HG02840 (cell line): ENCODE results near the gene NSF.
"Not testable (repeated sequence)": the region's sequence is repeated elsewhere in the genome, so short reads cannot be mapped to it uniquely, and the experiment has no call there.

Source experiments
- ATAC-seq: cut with Tn5 transposase; IDR thresholded peaks from one replicate; pipeline ENCODE4 v1.9.1; 2021; ENCODE audit warnings: mild to moderate bottlenecking, moderate library complexity, moderate number of reproducible peaks; ENCODE audit not compliant: unreplicated experiment, low FRiP score

Gene NSF

GRCh38 chr17:46696522-46696921 is 106.1 kb downstream of the NSF start:
- not testable (repeated sequence) for ATAC-seq

- ATAC-seq, result not testable (repeated sequence)
Observed at GRCh38 chr17:46699014-46699413, 108.5 kb downstream of the NSF start.

GRCh38 chr17:46717999-46718398 is 127.5 kb downstream of the NSF start:
- no peak for ATAC-seq

- ATAC-seq, result no peak
Observed at GRCh38 chr17:46719891-46720290, 129.4 kb downstream of the NSF start.

- no peak for ATAC-seq
Observed at GRCh38 chr17:46720408-46720807, 129.9 kb downstream of the NSF start.

GRCh38 chr17:46722662-46723285 is 132.3 kb downstream of the NSF start:
- no peak for ATAC-seq

GRCh38 chr17:46726206-46726605 is 135.7 kb downstream of the NSF start:
- no peak for ATAC-seq

- no peak for ATAC-seq
Observed at GRCh38 chr17:46727572-46728348, 137.3 kb downstream of the NSF start.

- ATAC-seq, result no peak
Observed at GRCh38 chr17:46730026-46730425, 139.6 kb downstream of the NSF start.

GRCh38 chr17:46730679-46731078 is 140.2 kb downstream of the NSF start:
- no peak for ATAC-seq

GRCh38 chr17:46732160-46732559 is 141.7 kb downstream of the NSF start:
- no peak for ATAC-seq

GRCh38 chr17:46732754-46733398 is 142.4 kb downstream of the NSF start:
- ATAC-seq, result no peak

GRCh38 chr17:46733837-46734475 is 143.5 kb downstream of the NSF start:
- no peak for ATAC-seq

- no peak for ATAC-seq
Observed at GRCh38 chr17:46736100-46736499, 145.6 kb downstream of the NSF start.

- no peak for ATAC-seq
Observed at GRCh38 chr17:46737326-46737725, 146.9 kb downstream of the NSF start.

GRCh38 chr17:46738544-46738943 is 148.1 kb downstream of the NSF start:
- ATAC-seq, result no peak

GRCh38 chr17:46739982-46740381 is 149.5 kb downstream of the NSF start:
- no peak for ATAC-seq

GRCh38 chr17:46741122-46741730 is 150.8 kb downstream of the NSF start:
- ATAC-seq, result no peak

GRCh38 chr17:46742565-46743270 is 152.2 kb downstream of the NSF start:
- ATAC-seq, result no peak

GRCh38 chr17:46744441-46744840 is 154.0 kb downstream of the NSF start:
- no peak for ATAC-seq
